NT2/D1 (cell line): Measurements from ENCODE around the gene GYPA.

Experiments used
- SUZ12 ChIP-seq: IDR thresholded peaks from 2 replicates; pipeline ENCODE4 v1.6.1; 2011; ENCODE audit not compliant: insufficient read length, insufficient read depth; ENCODE audit errors: extremely low read depth
- ZNF274 ChIP-seq: IDR thresholded peaks from 2 replicates; pipeline ENCODE4 v1.6.1; 2011; ENCODE audit warnings: mild to moderate bottlenecking, low read depth, low read length

- no peak for TF ChIP-seq SUZ12
- TF ChIP-seq ZNF274, result no peak
Observed at GRCh38 chr4:144185086-144185485, 44.6 kb upstream of the GYPA start.
